ENCODE results near the gene MOB1A.
"Not testable (repeated sequence)": the region's sequence is repeated elsewhere in the genome, so short reads cannot be mapped to it uniquely, and the experiment has no call there.

The MOB1A gene

DNA sequence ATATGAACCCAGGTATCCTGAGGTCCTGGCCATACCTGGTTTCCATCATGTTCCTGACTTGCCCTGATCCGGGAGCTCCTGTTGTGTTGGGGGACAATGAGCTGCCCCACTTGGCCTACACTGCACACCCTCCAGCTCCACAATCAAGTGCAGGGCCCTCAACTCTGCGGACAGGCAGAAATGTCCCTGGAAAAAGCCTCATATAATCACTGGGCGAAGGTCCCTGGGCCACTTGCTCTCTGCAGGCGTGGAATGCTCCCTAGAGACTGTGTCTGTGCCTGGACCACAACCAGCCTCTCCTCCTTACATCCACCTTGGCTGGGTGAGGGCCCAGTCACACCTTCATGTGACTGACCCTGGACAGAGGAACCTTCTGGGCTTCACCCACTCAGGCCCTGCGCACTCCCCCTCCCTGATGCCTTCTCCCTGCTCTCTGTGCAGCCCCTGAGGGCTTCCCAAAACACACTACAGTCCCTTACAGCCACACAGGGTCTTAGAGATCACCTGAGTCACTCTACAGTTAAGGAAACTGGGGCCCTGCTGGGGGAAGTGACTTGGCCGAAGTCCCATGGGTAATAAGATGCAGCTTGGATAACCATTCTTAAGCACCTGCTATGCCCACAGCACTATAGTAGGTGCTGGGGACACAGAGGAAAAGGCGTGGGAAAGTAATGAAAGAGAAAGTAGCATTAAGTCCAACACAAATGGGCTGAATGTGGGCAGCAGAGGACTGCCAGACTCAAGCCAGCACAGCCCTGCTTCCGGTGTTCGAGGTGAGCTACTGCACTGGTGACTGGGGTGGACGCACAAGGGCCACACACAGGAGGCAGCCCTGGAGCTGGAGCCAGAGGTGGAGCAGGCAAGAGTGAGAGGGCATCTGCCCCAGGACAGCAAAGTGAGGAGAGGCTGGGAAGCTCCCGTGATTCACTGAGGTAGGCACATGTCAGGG lies 40.8 kb downstream of the MOB1A start:
- DNase-seq (ENCODE audit: extremely low read depth, low read depth), result no peak
- TF ChIP-seq, protein P1, sequence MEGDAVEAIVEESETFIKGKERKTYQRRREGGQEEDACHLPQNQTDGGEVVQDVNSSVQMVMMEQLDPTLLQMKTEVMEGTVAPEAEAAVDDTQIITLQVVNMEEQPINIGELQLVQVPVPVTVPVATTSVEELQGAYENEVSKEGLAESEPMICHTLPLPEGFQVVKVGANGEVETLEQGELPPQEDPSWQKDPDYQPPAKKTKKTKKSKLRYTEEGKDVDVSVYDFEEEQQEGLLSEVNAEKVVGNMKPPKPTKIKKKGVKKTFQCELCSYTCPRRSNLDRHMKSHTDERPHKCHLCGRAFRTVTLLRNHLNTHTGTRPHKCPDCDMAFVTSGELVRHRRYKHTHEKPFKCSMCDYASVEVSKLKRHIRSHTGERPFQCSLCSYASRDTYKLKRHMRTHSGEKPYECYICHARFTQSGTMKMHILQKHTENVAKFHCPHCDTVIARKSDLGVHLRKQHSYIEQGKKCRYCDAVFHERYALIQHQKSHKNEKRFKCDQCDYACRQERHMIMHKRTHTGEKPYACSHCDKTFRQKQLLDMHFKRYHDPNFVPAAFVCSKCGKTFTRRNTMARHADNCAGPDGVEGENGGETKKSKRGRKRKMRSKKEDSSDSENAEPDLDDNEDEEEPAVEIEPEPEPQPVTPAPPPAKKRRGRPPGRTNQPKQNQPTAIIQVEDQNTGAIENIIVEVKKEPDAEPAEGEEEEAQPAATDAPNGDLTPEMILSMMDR (IDR thresholded peaks at IDR 0.05; ENCODE audit: low read depth, low read length), result no peak

DNA sequence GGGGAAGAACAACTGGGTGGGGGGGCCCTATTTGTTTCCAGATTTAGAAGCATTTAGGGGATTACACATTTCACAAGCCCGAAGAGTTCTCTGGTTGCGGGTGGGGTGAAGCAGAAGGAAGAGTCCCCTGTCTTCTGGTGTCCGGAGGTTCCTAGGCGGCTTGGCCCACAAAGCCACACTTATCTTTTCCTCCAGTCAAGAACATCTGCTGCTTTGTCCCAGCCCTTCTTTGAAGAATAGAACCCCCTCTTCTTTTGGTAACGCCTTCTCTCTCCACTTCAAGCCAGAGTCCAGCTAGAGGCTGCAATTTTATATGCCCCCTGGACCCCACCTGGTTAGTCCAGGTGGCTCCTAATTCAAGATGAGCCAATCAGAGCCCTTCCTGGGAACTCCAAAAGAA lies 46.8 kb downstream of the MOB1A start:
- TF ChIP-seq, protein P1 (IDR thresholded peaks at IDR 0.05; ENCODE audit: low read depth, low read length), result no peak
- no peak for DNase-seq (ENCODE audit: extremely low read depth, low read depth)

DNA sequence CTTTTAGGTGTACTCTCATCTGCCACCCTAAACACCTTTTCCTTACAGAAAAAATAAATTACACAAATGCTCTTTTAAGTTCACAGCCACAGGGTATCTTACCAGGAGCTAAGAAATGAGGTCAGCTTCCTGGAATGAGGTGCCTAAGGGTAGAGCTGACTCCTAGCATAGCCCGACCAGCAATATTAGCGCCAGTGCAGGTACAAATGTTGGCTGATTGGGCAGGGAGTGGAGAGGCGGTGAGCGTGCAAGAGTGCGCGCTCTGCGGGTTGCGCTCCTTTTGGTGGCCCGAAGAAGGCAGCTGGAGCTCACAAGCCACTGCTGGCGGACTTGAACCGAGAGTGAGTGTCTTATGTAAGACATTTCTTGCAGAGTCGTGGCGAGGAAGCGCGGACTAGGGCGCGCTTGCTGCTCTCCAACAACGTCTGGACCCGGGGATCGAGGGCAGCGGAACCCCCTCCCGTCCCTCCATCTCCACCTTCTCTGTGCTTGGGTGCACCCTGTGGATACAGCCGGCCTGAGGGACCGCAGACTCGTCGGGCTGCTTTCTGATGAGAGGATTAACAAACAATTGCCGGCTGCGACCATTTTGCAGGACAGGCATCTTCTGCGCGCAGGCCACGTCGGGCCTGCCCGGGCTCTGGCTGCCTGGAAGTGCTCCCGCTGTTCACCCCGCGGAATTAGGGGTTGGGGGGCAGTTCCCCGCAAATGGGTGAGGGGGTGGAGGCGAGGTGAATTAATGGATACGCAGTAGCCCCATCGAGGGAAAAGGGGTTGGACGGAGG lies 48.3 kb downstream of the MOB1A start:
- TF ChIP-seq, protein P1 (IDR thresholded peaks at IDR 0.05; ENCODE audit: low read depth, low read length), result no peak
- DNase-seq (ENCODE audit: extremely low read depth, low read depth), result no peak

DNA sequence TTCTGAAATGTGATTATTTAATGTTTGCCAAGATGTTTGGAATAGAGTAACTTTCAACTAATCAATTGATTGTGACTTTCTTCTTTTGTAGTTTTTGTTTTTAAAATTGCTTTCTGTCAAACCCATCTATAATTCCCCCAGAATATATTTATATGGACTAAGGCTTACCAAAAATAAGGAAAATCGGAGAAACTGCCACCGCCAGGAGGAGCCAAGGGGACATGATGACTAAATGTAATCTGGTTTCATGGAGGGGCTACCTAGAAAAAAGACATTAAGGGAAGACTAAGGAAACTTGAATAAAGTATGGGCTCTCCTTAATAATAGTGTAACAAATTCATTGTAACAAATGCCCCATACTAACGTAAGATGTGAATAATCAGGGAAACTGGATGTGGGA lies 50.5 kb downstream of the MOB1A start:
- DNase-seq (ENCODE audit: extremely low read depth, low read depth), result no peak
- TF ChIP-seq, protein P1 (IDR thresholded peaks at IDR 0.05; ENCODE audit: low read depth, low read length), result no peak

DNA sequence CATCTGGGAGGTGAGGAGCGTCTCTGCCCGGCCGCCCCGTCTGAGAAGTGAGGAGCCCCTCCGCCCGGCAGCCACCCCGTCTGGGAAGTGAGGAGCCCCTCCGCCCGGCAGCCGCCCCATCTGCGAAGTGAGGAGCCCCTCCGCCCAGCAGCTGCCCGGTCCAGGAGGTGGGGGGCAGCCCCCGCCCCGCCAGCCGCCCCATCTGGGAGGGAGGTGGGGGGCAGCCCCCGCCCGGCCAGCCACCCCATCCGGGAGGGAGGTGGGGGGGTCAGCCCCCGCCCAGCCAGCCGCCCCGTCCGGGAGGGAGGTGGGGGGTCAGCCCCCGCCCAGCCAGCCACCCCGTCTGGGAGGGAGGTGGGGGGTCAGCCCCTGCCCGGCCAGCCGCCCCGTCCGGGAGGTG lies 54.7 kb downstream of the MOB1A start:
- DNase-seq (ENCODE audit: extremely low read depth, low read depth), result not testable (repeated sequence)

DNA sequence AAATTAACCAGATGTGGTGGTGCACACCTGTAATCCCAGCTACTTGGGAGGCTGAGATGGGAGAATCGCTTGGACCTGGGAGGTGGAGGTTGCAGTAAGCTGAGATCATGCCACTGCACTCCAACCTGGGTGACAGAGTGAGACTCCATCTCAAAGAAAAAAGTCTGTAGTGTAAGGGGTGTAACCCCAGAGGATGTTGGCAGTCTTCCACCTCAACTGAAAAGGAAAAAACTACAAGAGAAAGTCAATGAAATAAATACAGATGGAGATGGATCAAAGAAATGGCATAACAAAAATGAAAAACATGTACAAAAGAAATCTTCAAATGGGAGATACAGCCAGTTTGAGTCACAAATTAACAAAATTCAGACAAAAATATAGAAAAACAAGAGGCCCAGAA lies 56.8 kb downstream of the MOB1A start:
- not testable (repeated sequence) for DNase-seq (ENCODE audit: extremely low read depth, low read depth)

DNA sequence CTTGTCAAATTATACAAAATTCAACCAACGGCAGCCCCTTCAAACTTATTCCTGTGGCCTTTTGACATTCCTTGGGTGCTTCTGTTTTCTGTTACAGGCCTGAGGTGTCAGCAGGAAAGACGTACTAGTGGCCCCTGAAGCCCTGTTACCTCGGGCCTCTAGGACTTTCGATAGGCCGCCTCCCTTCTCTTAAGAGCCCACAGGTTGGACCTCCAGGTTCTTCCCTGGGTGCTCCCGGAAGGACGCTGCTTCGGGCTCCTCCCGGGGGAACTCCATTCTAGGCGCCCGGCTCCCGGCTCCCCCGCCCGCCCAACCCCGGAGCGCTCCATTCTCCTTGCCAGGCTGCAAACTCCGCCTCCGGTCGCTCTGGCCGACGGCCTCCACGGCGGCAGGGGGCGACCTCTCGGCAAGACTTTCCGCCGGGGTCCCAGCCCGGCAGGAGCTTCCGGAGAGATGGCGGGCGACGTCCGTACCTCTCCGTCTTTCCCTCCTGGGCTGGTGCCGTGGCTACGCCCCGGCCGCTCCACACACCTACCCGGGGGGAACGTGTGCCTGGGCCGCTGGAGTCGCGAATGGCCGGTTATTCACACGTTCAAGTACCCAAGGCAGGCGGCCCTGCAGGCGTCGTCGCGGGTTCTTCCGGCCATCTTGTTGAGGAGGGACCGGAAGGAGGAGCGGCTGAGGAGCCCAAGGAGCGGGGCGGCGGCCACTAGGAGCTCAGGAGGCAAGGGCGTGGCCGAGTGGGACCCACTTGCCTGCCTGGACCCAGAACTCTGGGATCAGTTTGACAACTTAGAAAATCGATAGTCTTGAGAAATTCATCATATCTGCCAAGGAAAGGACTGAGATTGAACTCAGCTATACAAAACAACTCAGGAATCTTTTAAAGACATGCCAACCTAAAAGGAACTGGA lies 58.5 kb downstream of the MOB1A start:
- DNase-seq (ENCODE audit: extremely low read depth, low read depth), result peak; percentile 58

More for the DNA sequence above, 58.5 kb downstream of the MOB1A start:
- TF ChIP-seq, protein P1 (IDR thresholded peaks at IDR 0.05; ENCODE audit: low read depth, low read length), result peak; percentile 62
